Measurements from ENCODE around the gene TMEM161A.

DNA sequence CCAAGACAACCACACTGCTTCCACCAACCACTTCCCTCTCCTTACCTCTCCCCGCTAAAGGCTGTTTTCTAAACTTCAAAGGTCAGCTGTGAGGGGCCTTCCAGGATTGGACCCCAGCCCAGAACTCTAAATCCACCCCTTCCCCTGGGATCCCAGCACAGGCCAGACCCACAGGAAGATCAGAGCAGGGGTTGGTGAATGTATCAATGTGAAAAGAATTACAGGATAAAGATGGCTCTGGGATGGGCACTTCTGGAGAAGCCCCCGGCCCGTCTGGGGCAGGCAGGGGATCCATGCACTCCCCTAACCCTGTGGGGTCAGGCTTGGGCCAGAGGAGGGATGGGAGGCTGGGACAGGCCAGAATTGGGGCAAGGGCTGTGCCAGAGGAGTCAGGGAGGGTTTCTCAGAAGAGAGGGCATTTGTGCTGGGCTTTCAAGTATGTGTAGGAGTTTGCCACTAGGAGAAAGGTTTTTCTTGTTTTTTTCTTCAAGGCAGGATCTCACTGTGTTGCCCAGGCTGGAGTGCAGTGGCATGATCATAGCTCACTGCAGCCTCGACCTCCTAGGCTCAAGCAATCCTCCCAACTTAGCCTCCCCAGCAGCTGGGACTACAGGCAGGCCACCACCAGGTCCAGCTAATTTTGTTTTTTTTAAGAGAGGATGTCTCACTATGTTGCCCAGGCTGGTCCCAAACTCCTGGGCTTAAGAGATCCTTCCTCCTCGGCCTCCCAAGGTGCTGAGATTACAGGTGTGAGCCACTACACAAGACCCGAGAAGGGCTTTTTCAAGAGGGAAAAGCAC lies 32.8 kb upstream of the TMEM161A start:
- TF ChIP-seq, protein P1, sequence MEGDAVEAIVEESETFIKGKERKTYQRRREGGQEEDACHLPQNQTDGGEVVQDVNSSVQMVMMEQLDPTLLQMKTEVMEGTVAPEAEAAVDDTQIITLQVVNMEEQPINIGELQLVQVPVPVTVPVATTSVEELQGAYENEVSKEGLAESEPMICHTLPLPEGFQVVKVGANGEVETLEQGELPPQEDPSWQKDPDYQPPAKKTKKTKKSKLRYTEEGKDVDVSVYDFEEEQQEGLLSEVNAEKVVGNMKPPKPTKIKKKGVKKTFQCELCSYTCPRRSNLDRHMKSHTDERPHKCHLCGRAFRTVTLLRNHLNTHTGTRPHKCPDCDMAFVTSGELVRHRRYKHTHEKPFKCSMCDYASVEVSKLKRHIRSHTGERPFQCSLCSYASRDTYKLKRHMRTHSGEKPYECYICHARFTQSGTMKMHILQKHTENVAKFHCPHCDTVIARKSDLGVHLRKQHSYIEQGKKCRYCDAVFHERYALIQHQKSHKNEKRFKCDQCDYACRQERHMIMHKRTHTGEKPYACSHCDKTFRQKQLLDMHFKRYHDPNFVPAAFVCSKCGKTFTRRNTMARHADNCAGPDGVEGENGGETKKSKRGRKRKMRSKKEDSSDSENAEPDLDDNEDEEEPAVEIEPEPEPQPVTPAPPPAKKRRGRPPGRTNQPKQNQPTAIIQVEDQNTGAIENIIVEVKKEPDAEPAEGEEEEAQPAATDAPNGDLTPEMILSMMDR (IDR thresholded peaks at IDR 0.05; ENCODE audit: low read depth, low read length): no peak
- no peak for TF ChIP-seq EZH2phosphoT487 (IDR thresholded peaks at IDR 0.05; ENCODE audit: low read depth)

Measured in OCI-LY3 (cell line).